Dermis microvascular lymphatic vessel endothelial cell (primary cell): ENCODE results near the gene CCDC74B. TPM values are rescaled to one million over a fixed set of nuclear protein-coding genes. Genes with fewer than 3 reads are reported as not detected.

Source experiments
- DNase-seq, 2 donors: peaks; one replicate each; pipeline versions ENCODE4 v3.0.0 to v3.0.0-alpha.2; 2010; ENCODE audit warnings: low read depth in 2 of 2
- total RNA-seq: library from RNA; depleted of rRNA; stranded (reverse); fragments of >200 nt; gene quantifications from 2 replicates; pipeline ENCODE4 v1.2.1, GENCODE V29; 2014

Gene CCDC74B
- total RNA-seq, 1 donor from 2014 or later, result 0.64 TPM

DNA sequence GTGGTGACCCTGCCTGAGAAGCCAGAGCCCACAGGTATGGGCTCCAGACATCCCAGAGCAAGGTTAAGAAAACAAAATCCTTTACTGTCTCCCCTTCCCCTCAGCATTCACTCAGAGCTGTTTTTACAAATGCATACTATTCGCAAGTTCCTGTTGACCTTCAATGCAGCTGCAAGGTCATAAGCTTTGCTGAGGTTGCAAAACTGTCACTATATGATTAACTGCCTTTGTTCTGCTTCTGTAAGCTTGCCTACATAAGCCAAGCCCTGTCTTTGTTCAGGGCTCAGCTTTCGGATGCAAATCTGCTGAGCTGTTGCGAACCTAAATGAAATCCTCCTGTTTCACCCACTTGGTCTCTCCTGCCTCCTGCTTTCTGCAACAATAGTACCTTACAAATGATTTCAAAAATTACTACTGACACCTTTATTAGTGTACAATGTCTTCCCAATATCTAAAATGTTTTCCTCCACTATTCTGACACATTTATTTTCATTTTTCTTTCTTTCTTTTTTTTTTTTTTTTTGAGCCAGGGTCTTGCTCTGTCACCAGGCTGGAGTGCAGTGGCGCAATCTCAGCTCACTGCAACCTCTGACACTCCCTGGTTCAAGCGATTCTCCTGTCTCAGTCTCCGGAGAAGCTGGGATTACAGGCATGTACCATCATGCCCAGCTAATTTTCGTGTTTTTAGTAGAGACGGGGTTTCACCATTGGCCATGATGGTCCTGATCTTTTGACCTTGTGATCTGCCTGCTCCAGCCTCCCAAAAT lies 42.1 kb downstream of the CCDC74B start:
- peak in 1 of 2 donors; percentile 6 for DNase-seq

Other genes with a start within 250 kb of the CCDC74B start
- under 0.01 TPM in 1 of 2 replicates, not detected in the other for gene RAB6C, start 165.4 kb downstream of the CCDC74B start, total RNA-seq
- 0.13 and 0.25 TPM in 2 replicates for gene POTEF, start 15.9 kb downstream of the CCDC74B start, total RNA-seq
- gene SMPD4, start 36.5 kb upstream of the CCDC74B start, total RNA-seq, result 10.4 and 15.7 TPM in 2 replicates
- gene MZT2B, start 37.1 kb upstream of the CCDC74B start, total RNA-seq, result 153 and 186 TPM in 2 replicates
- not detected in 2 replicates for gene TUBA3E, start 53.3 kb upstream of the CCDC74B start, total RNA-seq
- gene IMP4, start 197.8 kb upstream of the CCDC74B start, total RNA-seq, result 75.4 and 78.1 TPM in 2 replicates
- gene PTPN18, start 210.9 kb upstream of the CCDC74B start, total RNA-seq, result 20.0 and 27.4 TPM in 2 replicates